Epithelial cell of esophagus (primary cell): ENCODE measurements around the gene VASN.

Source experiments
- DNase-seq: peaks from one replicate; pipeline ENCODE4 v3.0.0; 2010; ENCODE audit warnings: low read depth
- H3K4me3 ChIP-seq: 2 replicates; pipeline ENCODE4 v1.5.1; 2011; ENCODE audit warnings: mild to moderate bottlenecking, low read length, control low read depth
- CTCF ChIP-seq: IDR thresholded peaks from 2 replicates; pipeline ENCODE4 v1.5.1; 2011; ENCODE audit warnings: low read depth, mild to moderate bottlenecking, low read length, control low read depth, inconsistent platforms; ENCODE audit not compliant: insufficient read depth; ENCODE audit errors: missing control alignments

VASN gene

GRCh38 chr16:4362476-4363135 lies 9.0 kb upstream of the VASN start:
- H3K4me3 ChIP-seq, result no peak overlapping the region
- no peak for TF ChIP-seq CTCF
- DNase-seq, result no peak

GRCh38 chr16:4364196-4365013 lies 7.2 kb upstream of the VASN start:
- H3K4me3 ChIP-seq, result no peak overlapping the region
- DNase-seq, result no peak
- TF ChIP-seq CTCF, result no peak

GRCh38 chr16:4365014-4365406 lies 6.6 kb upstream of the VASN start:
- no peak for DNase-seq
- no peak for TF ChIP-seq CTCF
- no peak overlapping the region for H3K4me3 ChIP-seq

GRCh38 chr16:4365615-4366014 lies 6.0 kb upstream of the VASN start:
- no peak overlapping the region for H3K4me3 ChIP-seq
- no peak for DNase-seq

GRCh38 chr16:4366016-4366415 lies 5.6 kb upstream of the VASN start:
- DNase-seq, result no peak
- H3K4me3 ChIP-seq, result no peak overlapping the region

More at GRCh38 chr16:4365615-4366014, 6.0 kb upstream of the VASN start:
- no peak for TF ChIP-seq CTCF

GRCh38 chr16:4367393-4367856 lies 4.2 kb upstream of the VASN start:
- no peak for TF ChIP-seq CTCF
- DNase-seq, result no peak
- H3K4me3 ChIP-seq, result no peak overlapping the region

More at GRCh38 chr16:4366016-4366415, 5.6 kb upstream of the VASN start:
- no peak for TF ChIP-seq CTCF
